ENCODE measurements around the gene STEAP4. TPM values are rescaled to one million over a fixed set of nuclear protein-coding genes. Genes with fewer than 3 reads are reported as not detected.

The STEAP4 gene
- total RNA-seq, 1 donor from 2014 or later: not detected

- Mint-ChIP-seq H3K27me3 (ENCODE audit: low read depth) (no peaks in the 10 kb centered on the region), H3K4me3 (no peak overlapping the region), H3K9me3 (no peaks in the 10 kb centered on the region), H3K4me1 (no peaks in the 10 kb centered on the region), H3K36me3 (ENCODE audit: low read depth) (no peaks in the 10 kb centered on the region), H3K27ac (ENCODE audit: unreplicated experiment) (no peak overlapping the region)
- no peak for DNase-seq (ENCODE audit: low read depth, low spot score)
- TF ChIP-seq CTCF (conservative IDR thresholded peaks at IDR 0.05): no peak
Measured at GRCh38 chr7:88230646-88231045, 76.0 kb downstream of the STEAP4 start.

DNA sequence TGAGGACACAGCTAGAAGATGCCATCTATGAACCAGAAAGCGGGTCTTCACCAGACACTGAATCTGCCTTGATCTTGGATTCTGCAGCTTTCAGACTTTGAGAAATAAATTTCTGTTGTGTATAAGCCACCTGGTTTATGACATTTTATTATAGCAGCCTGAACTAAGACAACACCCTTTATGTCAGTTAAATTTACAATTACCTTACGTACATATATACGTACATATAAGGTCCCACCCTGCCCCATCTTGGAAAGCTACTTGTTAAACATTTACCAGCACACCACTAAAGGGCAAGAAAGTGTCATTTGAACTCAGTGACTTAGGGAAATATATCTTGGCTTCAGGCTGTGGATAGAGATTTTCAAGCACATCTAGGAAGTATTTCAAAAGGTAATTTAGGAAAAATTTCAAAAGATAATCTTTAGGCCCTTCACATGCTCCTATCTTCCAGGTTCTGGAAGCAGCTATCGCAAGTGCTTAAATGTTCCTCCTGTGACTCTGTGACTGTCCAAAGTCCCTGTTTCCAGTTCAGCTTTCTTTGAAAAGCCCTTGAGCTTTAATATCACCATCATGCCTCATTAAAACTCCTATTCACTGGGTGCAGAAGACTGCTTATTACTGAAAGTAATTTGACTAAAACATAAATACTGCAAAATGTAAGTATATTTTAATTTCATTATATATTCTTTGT lies 77.2 kb downstream of the STEAP4 start:
- H3K4me3 Mint-ChIP-seq: no peak overlapping the region

DNA sequence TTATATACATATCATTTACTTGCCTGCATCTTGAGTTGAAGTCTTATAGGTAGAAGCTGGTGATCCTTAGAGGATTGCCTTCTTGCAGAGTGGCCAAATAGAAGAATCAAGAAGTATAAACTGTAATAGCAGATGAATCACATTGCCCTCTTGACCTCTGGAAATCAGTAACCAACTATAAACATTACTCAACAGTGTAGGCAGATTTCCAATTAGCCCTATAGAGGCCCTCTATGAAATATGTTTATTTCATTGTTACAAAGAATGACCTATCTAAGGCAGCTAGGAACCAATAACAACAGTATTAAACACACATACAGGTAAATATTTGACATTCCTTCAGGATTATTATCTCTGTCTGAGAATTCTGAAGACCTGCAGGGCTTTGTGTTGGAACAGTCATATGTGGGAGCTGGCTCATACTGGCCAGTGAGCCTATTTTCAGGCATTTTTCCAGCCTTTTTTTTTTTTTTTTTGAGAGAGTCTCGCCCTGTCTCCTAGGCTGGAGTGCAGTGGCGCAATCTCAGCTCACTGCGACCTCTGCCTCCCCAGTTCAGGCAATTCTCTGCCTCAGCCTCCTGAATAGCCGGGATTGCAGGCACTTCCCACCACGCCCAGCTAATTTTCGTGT lies 79.7 kb downstream of the STEAP4 start:
- Mint-ChIP-seq H3K27me3 (ENCODE audit: low read depth) (no peaks in the 10 kb centered on the region), H3K36me3 (ENCODE audit: low read depth) (no peaks in the 10 kb centered on the region), H3K4me1 (no peaks in the 10 kb centered on the region), H3K27ac (ENCODE audit: unreplicated experiment) (no peak overlapping the region), H3K4me3 (no peak overlapping the region), H3K9me3 (no peaks in the 10 kb centered on the region)
- TF ChIP-seq CTCF (conservative IDR thresholded peaks at IDR 0.05): no peak
- no peak for DNase-seq (ENCODE audit: low read depth, low spot score)

More for the DNA sequence above, 77.2 kb downstream of the STEAP4 start:
- no peak overlapping the region for H3K27ac Mint-ChIP-seq (ENCODE audit: unreplicated experiment)
- H3K27me3 Mint-ChIP-seq (ENCODE audit: low read depth): no peaks in the 10 kb centered on the region
- no peaks in the 10 kb centered on the region for H3K4me1 Mint-ChIP-seq
- H3K9me3 Mint-ChIP-seq: no peaks in the 10 kb centered on the region
- DNase-seq (ENCODE audit: low read depth, low spot score): no peak
- no peak for TF ChIP-seq CTCF (conservative IDR thresholded peaks at IDR 0.05)
- no peaks in the 10 kb centered on the region for H3K36me3 Mint-ChIP-seq (ENCODE audit: low read depth)

GRCh38 chr7:88226201-88226600 lies 80.5 kb downstream of the STEAP4 start:
- Mint-ChIP-seq H3K9me3 (no peaks in the 10 kb centered on the region), H3K4me1 (peaks cover 1% of the 10 kb centered on the region), H3K36me3 (ENCODE audit: low read depth) (no peaks in the 10 kb centered on the region), H3K27ac (ENCODE audit: unreplicated experiment) (no peak overlapping the region), H3K27me3 (ENCODE audit: low read depth) (no peaks in the 10 kb centered on the region), H3K4me3 (no peak overlapping the region)
- DNase-seq (ENCODE audit: low read depth, low spot score): no peak
- no peak for TF ChIP-seq CTCF (conservative IDR thresholded peaks at IDR 0.05)

DNA sequence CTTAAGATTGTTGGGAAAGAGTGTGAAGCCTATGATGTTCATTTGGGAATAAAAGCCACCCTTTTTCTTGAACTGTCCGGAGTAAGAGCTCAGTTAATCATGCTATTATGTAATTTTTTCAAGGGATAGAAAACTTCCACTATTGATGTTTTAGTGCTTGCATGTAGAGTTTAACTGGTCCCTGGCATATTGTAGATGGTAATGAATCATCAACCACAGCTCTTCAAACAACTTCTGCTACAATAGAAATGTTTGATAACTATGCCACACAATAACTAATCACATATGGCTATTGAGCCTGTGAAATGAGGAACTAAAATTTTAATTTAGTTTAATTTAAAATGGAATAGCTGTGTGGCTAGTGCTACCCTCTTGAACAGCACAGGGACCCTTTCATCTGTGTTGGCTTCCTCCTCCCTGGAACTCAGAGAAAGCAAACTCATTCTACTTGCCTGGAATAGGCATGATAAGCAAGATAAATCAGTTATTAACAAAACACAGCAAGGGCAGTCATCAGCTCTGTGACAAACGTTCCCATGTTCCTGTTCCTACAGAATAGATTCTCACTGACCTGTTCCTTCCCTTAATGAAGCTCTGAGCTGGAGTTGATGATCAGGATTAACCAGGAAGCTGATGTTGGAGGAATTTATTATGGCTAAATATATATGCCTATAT lies 82.0 kb downstream of the STEAP4 start:
- no peak for TF ChIP-seq CTCF (conservative IDR thresholded peaks at IDR 0.05)
- no peak overlapping the region for H3K27ac Mint-ChIP-seq (ENCODE audit: unreplicated experiment)

More for the DNA sequence above, 82.0 kb downstream of the STEAP4 start:
- DNase-seq (ENCODE audit: low read depth, low spot score): no peak
- H3K4me3 Mint-ChIP-seq: no peak overlapping the region
- H3K9me3 Mint-ChIP-seq: no peaks in the 10 kb centered on the region
- no peaks in the 10 kb centered on the region for H3K36me3 Mint-ChIP-seq (ENCODE audit: low read depth)
- peaks cover 14% of the 10 kb centered on the region for H3K4me1 Mint-ChIP-seq
- H3K27me3 Mint-ChIP-seq (ENCODE audit: low read depth): no peaks in the 10 kb centered on the region
